ENCODE data around the gene ACOXL.

The ACOXL gene

GRCh38 chr2:111025288-111025687 is 292.9 kb downstream of the ACOXL start:
- DNase-seq: no peak

GRCh38 chr2:111028720-111029119 is 296.3 kb downstream of the ACOXL start:
- DNase-seq: no peak

- DNase-seq: peak; percentile 52
Measured at GRCh38 chr2:111029181-111029927, 297.0 kb downstream of the ACOXL start.

- peak; percentile 53 for DNase-seq
Measured at GRCh38 chr2:111030260-111030891, 298.0 kb downstream of the ACOXL start.

GRCh38 chr2:111030945-111031344 is 298.6 kb downstream of the ACOXL start:
- no peak for DNase-seq

- peak; percentile 50 for DNase-seq
Measured at GRCh38 chr2:111031546-111032478, 299.4 kb downstream of the ACOXL start.

GRCh38 chr2:111032721-111033429 is 300.5 kb downstream of the ACOXL start:
- DNase-seq: peak; percentile 56

GRCh38 chr2:111034146-111034545 is 301.8 kb downstream of the ACOXL start:
- DNase-seq: no peak

- no peak for DNase-seq
Measured at GRCh38 chr2:111034606-111035005, 302.2 kb downstream of the ACOXL start.

- peak; percentile 56 for DNase-seq
Measured at GRCh38 chr2:111035830-111036441, 303.6 kb downstream of the ACOXL start.

GRCh38 chr2:111037128-111037527 is 304.8 kb downstream of the ACOXL start:
- peak; percentile 55 for DNase-seq

GRCh38 chr2:111039628-111040383 is 307.4 kb downstream of the ACOXL start:
- DNase-seq: no peak

GRCh38 chr2:111041398-111042202 is 309.2 kb downstream of the ACOXL start:
- DNase-seq: peak; percentile 58

GRCh38 chr2:111042261-111042660 is 309.9 kb downstream of the ACOXL start:
- no peak for DNase-seq

- DNase-seq: peak; percentile 80
Measured at GRCh38 chr2:111042772-111043771, 310.7 kb downstream of the ACOXL start.

- no peak for DNase-seq
Measured at GRCh38 chr2:111044066-111044465, 311.7 kb downstream of the ACOXL start.

GRCh38 chr2:111045236-111045635 is 312.9 kb downstream of the ACOXL start:
- peak; percentile 54 for DNase-seq

GRCh38 chr2:111045771-111046444 is 313.5 kb downstream of the ACOXL start:
- DNase-seq: peak; percentile 56

GRCh38 chr2:111046670-111047069 is 314.3 kb downstream of the ACOXL start:
- peak; percentile 50 for DNase-seq
